AG09309 (cell line): ENCODE measurements around the gene STOML2.

Experiments
- DNase-seq: peaks from one replicate; pipeline ENCODE4 v3.0.0-alpha.2; 2010; ENCODE audit warnings: low read depth
- H3K4me3 ChIP-seq: 2 replicates; pipeline ENCODE4 v1.5.1; 2011; ENCODE audit warnings: mild to moderate bottlenecking, low read depth, low read length, moderate library complexity; ENCODE audit not compliant: control insufficient read depth
- CTCF ChIP-seq: IDR thresholded peaks from 2 replicates; pipeline ENCODE4 v1.5.1; 2011; ENCODE audit warnings: mild to moderate bottlenecking, low read depth, low read length, inconsistent platforms; ENCODE audit not compliant: insufficient read depth, control insufficient read depth; ENCODE audit errors: missing control alignments

STOML2 gene

DNA sequence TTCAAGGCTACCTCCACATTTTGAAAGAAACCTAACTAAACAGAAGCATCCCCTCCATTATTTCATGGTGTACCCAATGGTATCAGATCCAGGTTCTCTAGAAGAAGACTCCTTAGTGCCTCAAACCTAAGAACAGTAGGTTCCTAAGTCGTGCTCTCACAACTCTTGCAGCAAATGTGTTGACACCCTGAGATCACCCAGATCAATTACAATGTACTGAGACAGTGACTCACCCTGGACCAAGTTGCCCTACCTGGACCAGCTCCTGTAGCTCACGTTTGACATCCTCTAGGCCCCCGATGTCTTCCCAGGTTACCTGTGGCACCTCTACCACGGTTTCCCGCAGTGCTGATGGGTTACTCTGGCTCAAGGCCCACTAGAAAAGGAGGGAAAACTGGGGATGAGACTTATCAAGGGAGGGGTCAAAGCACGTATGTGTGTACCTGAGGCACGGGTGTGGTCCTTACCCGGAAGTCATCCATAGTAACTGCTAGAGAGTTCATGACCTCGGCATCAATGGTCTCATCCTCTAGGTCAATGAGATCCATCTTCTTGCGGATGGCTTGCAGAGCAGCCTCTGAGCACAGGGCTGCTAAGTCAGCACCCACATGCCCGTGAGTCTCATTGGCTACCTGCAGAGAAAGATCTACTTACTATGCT, 42.3 kb downstream of the STOML2 start:
- H3K4me3 ChIP-seq: no peak overlapping the region
- no peak for DNase-seq
- no peak for TF ChIP-seq CTCF

DNA sequence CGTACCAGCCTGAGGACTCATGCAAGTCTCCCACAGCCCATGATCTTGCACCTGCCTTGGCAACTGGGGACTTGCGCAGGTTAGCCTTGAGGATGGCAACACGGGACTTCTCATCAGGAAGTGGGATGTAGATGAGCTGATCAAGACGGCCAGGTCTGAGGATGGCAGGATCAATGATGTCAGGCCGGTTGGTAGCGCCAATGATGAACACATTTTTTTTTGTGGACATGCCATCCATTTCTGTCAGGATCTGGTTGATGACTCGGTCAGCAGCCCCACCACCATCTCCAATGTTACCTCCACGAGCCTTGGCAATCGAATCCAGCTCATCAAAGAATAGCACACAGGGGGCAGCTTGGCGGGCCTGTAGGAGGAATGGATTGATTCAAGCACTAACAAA, 43.5 kb downstream of the STOML2 start:
- no peak for TF ChIP-seq CTCF
- H3K4me3 ChIP-seq: no peak overlapping the region
- DNase-seq: no peak

GRCh38 chr9:35057271-35057620, 45.7 kb downstream of the STOML2 start:
- no peak for TF ChIP-seq CTCF

DNA sequence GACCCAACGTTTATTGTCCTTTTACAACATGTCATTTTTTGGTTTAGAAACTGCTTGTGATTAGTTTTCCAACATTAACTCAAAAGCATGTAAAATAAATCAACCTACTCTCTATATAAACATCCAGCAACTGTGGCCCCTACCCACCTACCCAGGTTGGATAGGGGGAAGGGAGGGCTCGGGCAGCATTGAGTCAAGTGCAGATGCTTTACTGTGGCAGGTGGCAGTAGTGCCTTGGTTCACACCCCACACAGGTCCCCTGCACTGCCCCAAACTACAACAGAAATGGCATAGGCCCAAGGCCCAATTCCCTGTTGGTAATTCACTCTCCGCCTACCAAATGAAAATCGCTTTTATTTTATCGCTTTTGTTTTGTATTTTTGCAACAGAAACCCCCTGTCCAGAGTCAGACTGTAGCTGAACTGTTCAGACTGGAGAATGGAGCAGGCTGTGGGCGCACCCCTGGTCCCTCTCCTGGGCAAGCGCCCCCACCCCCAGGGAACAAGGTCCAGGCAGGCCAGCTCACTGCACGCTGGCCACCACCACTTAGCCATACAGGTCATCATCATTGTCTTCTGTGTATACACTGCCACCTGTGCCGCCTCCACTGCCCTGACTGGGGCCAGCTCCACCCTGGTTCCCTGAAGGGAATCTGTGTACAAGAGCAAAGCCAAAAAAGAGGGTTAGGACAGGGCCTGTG, 46.2 kb downstream of the STOML2 start:
- no peak for TF ChIP-seq CTCF
- no peak for DNase-seq

More at GRCh38 chr9:35057271-35057620, 45.7 kb downstream of the STOML2 start:
- DNase-seq: no peak
- H3K4me3 ChIP-seq: no peak overlapping the region

GRCh38 chr9:35054871-35055644, 47.9 kb downstream of the STOML2 start:
- TF ChIP-seq CTCF: no peak

More for the DNA sequence above, 46.2 kb downstream of the STOML2 start:
- no peak overlapping the region for H3K4me3 ChIP-seq

GRCh38 chr9:35054185-35054835, 48.6 kb downstream of the STOML2 start:
- H3K4me3 ChIP-seq: no peak overlapping the region
- DNase-seq: no peak
- TF ChIP-seq CTCF: no peak

More at GRCh38 chr9:35054871-35055644, 47.9 kb downstream of the STOML2 start:
- no peak for DNase-seq
- no peak overlapping the region for H3K4me3 ChIP-seq
